Caco-2 (cell line): ENCODE data around the gene ZNF341. TPM values are rescaled to one million over a fixed set of nuclear protein-coding genes. Genes with fewer than 3 reads are reported as not detected.

Experiments used
- BruUV-seq: library from RNA; stranded (reverse); fragments of 400-500 nt; replicated peaks from 2 replicates; lab custom pipeline; 2021; lab: Mats Ljungman, UMichigan
- CTCF ChIA-PET: fragments of 300-600 bp; sonication (Branson Sonifier 250); formaldehyde crosslinking; loops from one replicate; lab custom pipeline; 2022; ENCODE audit warnings: antibody characterized with exemption; lab: Charles Lee
- POLR2A ChIA-PET: fragments of 300-600 bp; sonication (Branson Sonifier 250); formaldehyde crosslinking; loops from one replicate; lab custom pipeline; 2022; ENCODE audit warnings: antibody characterized with exemption; lab: Charles Lee
- DNase-seq, 2 experiments: peaks; one replicate each; pipeline versions ENCODE4 v3.0.0 to v3.0.0-alpha.2; 2020 to 2022
- H3K27me3 ChIP-seq: replicated peaks from 2 replicates; pipeline ENCODE4 v1.6.0; 2011; ENCODE audit warnings: low read length; ENCODE audit not compliant: control insufficient read depth, insufficient read depth
- H3K36me3 ChIP-seq: 2 replicates; pipeline ENCODE4 v1.5.1; 2011; ENCODE audit warnings: low read length; ENCODE audit not compliant: control insufficient read depth, insufficient read depth
- H3K4me1 ChIP-seq: fragments of 250-450 bp; sonication (Bioruptor Pico); 2 replicates; pipeline ENCODE4 v1.5.1; 2020; ENCODE audit warnings: mild to moderate bottlenecking
- H3K4me3 ChIP-seq: 2 replicates; pipeline ENCODE4 v1.5.1; 2011; ENCODE audit warnings: low read depth, mild to moderate bottlenecking, control low read depth, low read length
- H3K9me3 ChIP-seq: fragments of 250-450 bp; sonication (Bioruptor Pico); 2 replicates; pipeline ENCODE4 v1.5.1; 2020; ENCODE audit warnings: mild to moderate bottlenecking, moderate library complexity
- H3K27ac Mint-ChIP-seq: one replicate; pipeline ENCODE4 v1.8.0; 2022; ENCODE audit warnings: mixed read lengths; ENCODE audit not compliant: unreplicated experiment
- H3K27me3 Mint-ChIP-seq: one replicate; pipeline ENCODE4 v1.8.0; 2022; ENCODE audit warnings: mixed read lengths; ENCODE audit not compliant: insufficient read depth, unreplicated experiment
- H3K36me3 Mint-ChIP-seq: one replicate; pipeline ENCODE4 v1.8.0; 2022; ENCODE audit warnings: mild to moderate bottlenecking, mixed read lengths; ENCODE audit not compliant: insufficient read depth, unreplicated experiment
- H3K4me1 Mint-ChIP-seq: one replicate; pipeline ENCODE4 v1.8.0; 2022; ENCODE audit warnings: low read depth, mixed read lengths; ENCODE audit not compliant: unreplicated experiment
- H3K4me3 Mint-ChIP-seq: one replicate; pipeline ENCODE4 v1.8.0; 2022; ENCODE audit warnings: mild to moderate bottlenecking, moderate library complexity, mixed read lengths; ENCODE audit not compliant: unreplicated experiment
- H3K9me3 Mint-ChIP-seq: one replicate; pipeline ENCODE4 v1.8.0; 2022; ENCODE audit warnings: mixed read lengths; ENCODE audit not compliant: unreplicated experiment
- intact Hi-C: fragments of 100-400 bp; cut with micrococcal nuclease; formaldehyde crosslinking; loops from one replicate; pipeline ENCODE4 v1.10.0; 2022; ENCODE audit not compliant: unreplicated experiment
- total RNA-seq: library from RNA; stranded (reverse); gene quantifications from 2 replicates; pipeline ENCODE4 v1.2.3, GENCODE V29; 2022
- TF ChIP-seq, protein P1 (sequence below), 2 experiments: fragments of 200-600 bp in 1 of 2; IDR thresholded peaks; 1 replicate in 1 of 2; 2 replicates in 1 of 2; pipeline versions ENCODE4 v1.5.1 to v1.8.0; 2011 to 2022; ENCODE audit warnings: antibody characterized with exemption in 1 of 2, control low read depth in 1 of 2, inconsistent platforms in 1 of 2, low read depth in 1 of 2, low read length in 1 of 2, mild to moderate bottlenecking in 1 of 2, moderate library complexity in 1 of 2; ENCODE audit not compliant: insufficient read depth in 1 of 2, severe bottlenecking in 1 of 2, unreplicated experiment in 1 of 2

The ZNF341 gene
- total RNA-seq, 1 experiment from 2014 or later, result 2.9 TPM

GRCh38 chr20:33783818-33784217 is 52.0 kb downstream of the ZNF341 start:
- no TSS peak for BruUV-seq
- H3K4me3 ChIP-seq, result no peak overlapping the region
- no peaks in the 10 kb centered on the region for H3K36me3 Mint-ChIP-seq
- no peaks in the 10 kb centered on the region for H3K36me3 ChIP-seq
- DNase-seq, result no peak
- H3K27me3 ChIP-seq, result no peaks in the 10 kb centered on the region
- H3K9me3 Mint-ChIP-seq, result no peaks in the 10 kb centered on the region
- H3K4me3 Mint-ChIP-seq, result no peak overlapping the region
- ChIA-PET POLR2A (no interaction called here), CTCF (no interaction called here)
- no peaks in the 10 kb centered on the region for H3K27me3 Mint-ChIP-seq
- peaks cover 11% of the 10 kb centered on the region for H3K4me1 Mint-ChIP-seq
- H3K4me1 ChIP-seq, result peaks cover 2% of the 10 kb centered on the region
- TF ChIP-seq, protein P1, sequence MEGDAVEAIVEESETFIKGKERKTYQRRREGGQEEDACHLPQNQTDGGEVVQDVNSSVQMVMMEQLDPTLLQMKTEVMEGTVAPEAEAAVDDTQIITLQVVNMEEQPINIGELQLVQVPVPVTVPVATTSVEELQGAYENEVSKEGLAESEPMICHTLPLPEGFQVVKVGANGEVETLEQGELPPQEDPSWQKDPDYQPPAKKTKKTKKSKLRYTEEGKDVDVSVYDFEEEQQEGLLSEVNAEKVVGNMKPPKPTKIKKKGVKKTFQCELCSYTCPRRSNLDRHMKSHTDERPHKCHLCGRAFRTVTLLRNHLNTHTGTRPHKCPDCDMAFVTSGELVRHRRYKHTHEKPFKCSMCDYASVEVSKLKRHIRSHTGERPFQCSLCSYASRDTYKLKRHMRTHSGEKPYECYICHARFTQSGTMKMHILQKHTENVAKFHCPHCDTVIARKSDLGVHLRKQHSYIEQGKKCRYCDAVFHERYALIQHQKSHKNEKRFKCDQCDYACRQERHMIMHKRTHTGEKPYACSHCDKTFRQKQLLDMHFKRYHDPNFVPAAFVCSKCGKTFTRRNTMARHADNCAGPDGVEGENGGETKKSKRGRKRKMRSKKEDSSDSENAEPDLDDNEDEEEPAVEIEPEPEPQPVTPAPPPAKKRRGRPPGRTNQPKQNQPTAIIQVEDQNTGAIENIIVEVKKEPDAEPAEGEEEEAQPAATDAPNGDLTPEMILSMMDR (IDR thresholded peaks at IDR 0.05; ENCODE audit: insufficient read depth in 1 of 2, low read depth in 1 of 2, low read length in 1 of 2, severe bottlenecking in 1 of 2, unreplicated experiment in 1 of 2), result no peak
- intact Hi-C loops, result no loop called here
- H3K9me3 ChIP-seq, result 0 out of 2 replicates have a peak, but pooled peaks cover 7% of the 10 kb centered on the region
- H3K27ac Mint-ChIP-seq, result no peak overlapping the region

GRCh38 chr20:33784225-33784624 is 52.4 kb downstream of the ZNF341 start:
- ChIA-PET CTCF (no interaction called here), POLR2A (no interaction called here)
- H3K4me1 Mint-ChIP-seq, result peaks cover 7% of the 10 kb centered on the region
- H3K27ac Mint-ChIP-seq, result no peak overlapping the region
- no peaks in the 10 kb centered on the region for H3K9me3 Mint-ChIP-seq
- intact Hi-C loops, result no loop called here
- no peak for DNase-seq
- H3K4me3 ChIP-seq, result no peak overlapping the region
- no peaks in the 10 kb centered on the region for H3K4me1 ChIP-seq
- H3K27me3 ChIP-seq, result no peaks in the 10 kb centered on the region
- H3K27me3 Mint-ChIP-seq, result no peaks in the 10 kb centered on the region
- no peak overlapping the region for H3K4me3 Mint-ChIP-seq
- BruUV-seq, result no TSS peak
- 0 out of 2 replicates have a peak, but pooled peaks cover 7% of the 10 kb centered on the region for H3K9me3 ChIP-seq
- no peaks in the 10 kb centered on the region for H3K36me3 ChIP-seq
- TF ChIP-seq, protein P1 (IDR thresholded peaks at IDR 0.05; ENCODE audit: insufficient read depth in 1 of 2, low read depth in 1 of 2, low read length in 1 of 2, severe bottlenecking in 1 of 2, unreplicated experiment in 1 of 2), result no peak
- H3K36me3 Mint-ChIP-seq, result no peaks in the 10 kb centered on the region

GRCh38 chr20:33785503-33785902 is 53.7 kb downstream of the ZNF341 start:
- no peaks in the 10 kb centered on the region for H3K4me1 Mint-ChIP-seq
- ChIA-PET POLR2A (no interaction called here), CTCF (no interaction called here)
- DNase-seq, result no peak
- H3K9me3 Mint-ChIP-seq, result no peaks in the 10 kb centered on the region
- no peak overlapping the region for H3K4me3 Mint-ChIP-seq
- TF ChIP-seq, protein P1 (IDR thresholded peaks at IDR 0.05; ENCODE audit: insufficient read depth in 1 of 2, low read depth in 1 of 2, low read length in 1 of 2, severe bottlenecking in 1 of 2, unreplicated experiment in 1 of 2), result no peak
- no TSS peak for BruUV-seq
- Histone ChIP-seq H3K4me3 (no peak overlapping the region), H3K27me3 (no peaks in the 10 kb centered on the region), H3K9me3 (0 out of 2 replicates have a peak, but pooled peaks cover 7% of the 10 kb centered on the region), H3K36me3 (no peaks in the 10 kb centered on the region), H3K4me1 (no peaks in the 10 kb centered on the region)
- no peak overlapping the region for H3K27ac Mint-ChIP-seq
- intact Hi-C loops, result no loop called here
- no peaks in the 10 kb centered on the region for H3K36me3 Mint-ChIP-seq
- no peaks in the 10 kb centered on the region for H3K27me3 Mint-ChIP-seq
